ENCODE data around the gene RASL10A.

The RASL10A gene

GRCh38 chr22:29306835-29307595, 8.5 kb downstream of the RASL10A start:
- peak in 44 of 56 donors; percentile 23 to 83 (median 52) for DNase-seq

GRCh38 chr22:29306175-29306834, 9.2 kb downstream of the RASL10A start, which contains the start of gene GAS2L1:
Gene GAS2L1, plus strand, starts transcription at chr22:29306650. Its CDS starts 1,456 bp downstream, at chr22:29308106.
- peak in 46 of 56 donors; percentile 30 to 83 (median 58) for DNase-seq

GRCh38 chr22:29305836-29306174, 9.7 kb downstream of the RASL10A start:
- DNase-seq: no peak

GRCh38 chr22:29302681-29303465, 12.6 kb downstream of the RASL10A start:
- peak in 8 of 56 donors; percentile 28 to 61 (median 44) for DNase-seq

DNA sequence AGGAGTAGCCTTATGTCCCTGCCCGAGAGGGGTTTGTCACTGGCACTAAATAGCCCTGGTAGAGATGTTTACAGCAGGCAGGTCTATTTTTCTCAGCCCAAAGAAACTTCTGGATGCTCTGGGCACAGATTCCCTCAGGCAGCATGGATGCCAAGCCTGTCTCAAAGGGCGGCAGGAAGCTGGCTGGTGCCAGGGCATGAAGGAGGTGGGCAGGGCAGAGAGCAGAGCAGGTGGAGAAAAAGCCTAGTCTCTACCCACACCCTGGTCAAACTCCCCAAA, 13.2 kb downstream of the RASL10A start:
- DNase-seq: peak in 7 of 56 donors; percentile 30 to 45 (median 34)

DNA sequence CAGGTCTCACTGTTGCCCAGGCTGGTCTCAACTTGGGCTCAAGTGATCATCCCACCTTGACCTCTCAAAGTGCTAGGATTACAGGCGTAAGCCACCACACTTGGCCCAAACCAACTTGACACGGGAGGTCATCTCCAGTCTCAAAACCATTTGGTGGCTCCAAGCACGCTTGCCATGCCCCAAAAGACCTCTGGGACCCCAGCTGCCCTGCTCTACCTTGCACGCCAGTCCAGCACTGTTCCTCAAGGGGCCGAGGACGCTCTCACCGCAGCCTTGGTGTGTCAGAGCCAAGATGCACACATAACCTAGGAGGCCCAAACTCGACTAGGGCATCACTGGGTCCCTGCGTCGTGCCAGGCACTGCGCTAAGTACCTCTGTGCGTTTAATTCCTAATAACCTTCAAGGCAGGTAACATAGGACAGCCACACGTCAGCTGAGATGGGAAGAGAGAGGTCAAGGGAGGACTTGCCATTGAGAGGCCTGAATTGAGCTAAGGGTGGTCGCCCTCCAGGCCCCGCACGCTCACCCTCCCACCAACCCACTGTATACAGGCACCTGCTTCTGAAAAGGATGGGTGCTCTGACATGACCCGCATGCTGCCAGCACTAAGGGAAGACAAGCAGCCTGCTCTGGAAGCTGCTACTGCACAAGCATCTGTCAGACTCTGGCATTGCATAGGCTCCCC, 13.6 kb downstream of the RASL10A start:
- DNase-seq: no peak

DNA sequence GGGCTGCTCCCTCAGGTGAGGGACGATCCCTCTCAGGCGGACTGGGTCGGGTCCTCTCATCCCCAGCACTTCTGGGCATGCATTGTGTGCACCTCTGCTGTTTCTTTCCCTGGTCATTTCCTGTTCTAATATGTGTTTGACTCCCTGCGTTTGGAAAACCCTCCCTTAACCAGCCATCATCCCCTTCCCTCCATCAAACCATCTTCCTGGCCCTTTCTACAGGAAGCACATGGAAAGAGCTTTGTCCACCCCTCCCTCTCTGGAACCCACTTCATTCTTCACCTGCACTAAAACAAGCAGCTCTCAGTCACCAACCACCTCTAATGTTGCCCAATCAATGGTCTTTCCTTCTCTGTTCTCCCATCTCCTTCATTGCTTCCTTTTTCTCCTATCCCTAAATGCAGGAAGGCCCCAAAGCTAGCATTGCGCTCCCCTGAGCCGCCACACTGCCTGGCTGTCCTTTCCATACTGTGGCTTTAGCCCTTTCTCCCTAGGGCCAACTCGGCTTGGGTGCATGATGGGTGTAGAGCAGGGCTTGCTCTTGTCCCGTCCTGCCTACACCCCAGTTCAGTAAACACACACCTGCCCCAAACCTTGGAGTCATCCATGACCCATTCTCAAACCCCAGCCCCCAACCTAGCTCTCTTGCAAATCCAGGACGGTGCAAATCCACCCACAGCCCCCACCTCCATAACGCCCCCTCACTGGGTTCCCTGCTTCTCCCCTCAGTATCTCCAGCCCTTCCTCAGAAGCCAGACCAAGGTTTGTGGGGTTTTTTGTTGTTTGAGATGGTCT, 14.5 kb downstream of the RASL10A start:
- DNase-seq: no peak

DNA sequence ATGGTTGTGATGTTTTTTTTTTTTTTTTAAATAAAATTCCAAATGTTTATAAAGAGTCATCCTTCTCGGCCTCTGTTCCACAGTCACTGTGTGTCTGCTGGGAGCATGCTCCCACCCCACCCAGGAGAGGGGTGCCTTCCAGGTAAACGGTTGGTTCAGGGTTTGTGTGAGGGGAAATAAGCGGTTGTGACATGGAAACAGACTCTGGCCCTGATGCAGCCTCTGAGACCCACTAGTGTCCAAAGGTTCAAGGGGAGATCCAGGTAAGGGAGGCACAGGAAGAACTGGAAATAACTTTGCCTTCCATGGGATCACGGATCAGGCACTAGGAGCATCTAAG, 15.1 kb downstream of the RASL10A start:
- no peak for DNase-seq

GRCh38 chr22:29299136-29299900, 16.2 kb downstream of the RASL10A start:
- no peak for DNase-seq

GRCh38 chr22:29298641-29299040, 16.9 kb downstream of the RASL10A start:
- no peak for DNase-seq

DNA sequence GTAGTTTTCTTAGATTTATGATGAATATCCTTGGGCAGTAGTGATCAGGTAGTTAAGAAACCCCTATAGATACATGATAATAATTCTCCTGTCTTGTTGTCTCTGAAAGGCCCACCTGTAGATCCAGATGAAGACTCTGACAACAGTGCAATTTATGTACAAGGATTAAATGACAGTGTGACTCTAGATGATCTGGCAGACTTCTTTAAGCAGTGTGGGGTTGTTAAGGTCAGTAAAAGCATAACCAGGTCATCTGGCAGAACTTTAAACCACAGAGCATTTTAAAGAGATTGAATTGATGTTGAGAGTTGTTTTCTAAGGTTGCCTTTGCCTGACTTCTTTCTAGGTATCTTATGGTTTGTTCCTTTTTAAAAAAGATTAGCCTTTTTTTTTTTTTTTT, 23.1 kb downstream of the RASL10A start:
- DNase-seq: no peak

DNA sequence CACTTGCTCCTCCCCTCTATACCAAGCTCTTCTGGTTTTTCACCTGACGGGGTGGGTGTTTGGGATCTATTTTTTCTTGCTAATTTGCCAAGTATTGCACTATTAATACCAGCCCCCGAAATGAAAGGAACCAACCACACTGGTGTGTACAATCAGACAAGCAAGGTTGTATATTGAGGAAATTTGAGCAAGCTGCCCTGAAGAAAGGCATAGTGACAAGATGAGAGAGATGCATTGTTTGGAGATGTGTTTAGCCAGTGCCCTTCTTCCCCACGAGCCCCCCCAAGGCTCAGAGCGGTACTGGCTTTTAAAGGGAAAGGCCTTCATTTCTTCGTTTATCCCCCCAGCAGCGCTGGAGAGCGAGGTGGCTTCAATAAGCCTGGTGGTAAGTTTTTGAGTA, 24.3 kb downstream of the RASL10A start:
- DNase-seq: peak in 1 of 56 donors; percentile 36

- no peak for DNase-seq
Measured at GRCh38 chr22:29290061-29290460, 25.4 kb downstream of the RASL10A start.

DNA sequence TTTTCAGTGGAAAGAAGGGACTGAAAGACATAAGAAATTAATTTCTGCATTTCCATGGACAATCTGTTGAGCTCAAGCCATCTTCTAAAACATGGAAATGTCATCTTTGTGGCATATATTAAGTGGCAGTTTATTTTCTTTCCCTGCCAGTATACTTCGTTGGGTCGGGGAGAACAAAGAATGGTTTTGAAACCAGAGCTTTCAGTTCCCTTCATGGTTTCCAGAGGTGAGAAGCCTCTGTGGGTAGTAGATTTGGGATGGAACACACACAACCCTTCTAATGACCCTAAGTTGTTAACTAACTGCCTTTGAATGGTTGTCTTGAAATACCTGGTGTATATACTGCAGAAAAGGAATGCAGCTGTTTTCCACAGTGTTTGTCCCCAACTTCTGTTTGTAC, 26.7 kb downstream of the RASL10A start:
- DNase-seq: no peak

- DNase-seq: no peak
Measured at GRCh38 chr22:29284196-29284595, 31.3 kb downstream of the RASL10A start.

- no peak for DNase-seq
Measured at GRCh38 chr22:29277927-29278326, 37.6 kb downstream of the RASL10A start.

DNA sequence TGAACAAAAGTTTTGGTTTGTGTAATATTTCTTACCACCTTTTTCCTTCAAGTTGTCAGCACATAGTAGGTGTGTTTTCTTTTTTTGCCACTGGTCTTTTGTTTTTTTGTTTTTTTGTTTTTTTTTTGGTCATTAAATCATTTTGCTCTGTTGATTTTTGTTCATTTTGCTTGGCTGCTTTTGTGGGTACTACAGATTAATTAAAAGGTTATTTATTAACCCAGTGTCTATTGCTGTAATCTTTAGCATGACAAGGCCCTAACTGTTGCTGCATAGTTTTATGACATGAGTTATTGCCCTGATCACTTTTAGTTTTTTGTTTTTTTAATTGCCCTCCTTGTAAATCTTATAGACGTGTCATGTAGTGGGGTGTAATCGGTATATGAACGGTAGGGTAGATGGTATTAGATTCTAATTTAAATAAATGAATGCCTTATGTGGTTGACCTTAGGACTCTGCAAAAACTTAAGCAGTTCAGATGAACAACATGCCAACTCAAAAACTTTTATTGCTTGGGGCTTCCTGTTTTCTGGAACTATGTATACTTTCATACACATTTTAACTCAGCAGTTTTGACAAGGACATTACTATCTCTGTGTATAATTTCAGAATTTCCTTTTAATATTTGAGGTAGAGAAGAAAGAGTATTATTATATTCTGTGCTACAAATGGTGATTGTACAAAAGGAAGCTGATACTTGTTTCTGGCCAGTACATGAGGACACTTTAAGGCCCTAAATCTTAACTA, 39.5 kb downstream of the RASL10A start:
- DNase-seq: no peak

DNA sequence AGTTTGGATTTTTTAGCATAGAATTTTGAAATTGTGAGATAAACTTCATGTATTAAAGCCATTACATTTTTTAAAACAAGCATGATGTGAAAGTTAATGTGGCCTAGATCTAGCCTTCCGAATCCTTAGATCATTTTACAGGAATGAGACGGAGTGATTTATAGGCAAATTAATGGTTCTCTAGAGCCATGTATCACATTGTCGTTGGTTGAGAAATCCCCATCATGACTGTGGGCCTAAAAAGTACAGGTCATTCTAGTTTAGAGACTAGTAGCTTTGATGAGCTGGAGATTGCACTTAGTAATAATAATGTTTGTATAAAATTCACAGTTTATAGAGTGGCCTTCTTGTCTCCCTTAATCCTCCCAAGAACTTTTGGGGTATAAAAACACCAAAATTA, 40.3 kb downstream of the RASL10A start:
- no peak for DNase-seq

- peak in 1 of 56 donors; percentile 7 for DNase-seq
Measured at GRCh38 chr22:29272624-29273023, 42.9 kb downstream of the RASL10A start.

Measured in nucleus accumbens (tissue), 56 donors.